PFSK-1 (cell line): ENCODE measurements around the gene GLIS1.

Experiments
- FOXP2 ChIP-seq: optimal IDR thresholded peaks from 2 replicates; pipeline ENCODE3; 2011; ENCODE audit warnings: borderline replicate concordance, control low read depth, inconsistent platforms; ENCODE audit not compliant: insufficient read depth; ENCODE audit errors: extremely low read length, extremely low read depth
- POLR2AphosphoS5 ChIP-seq: IDR thresholded peaks from 2 replicates; pipeline ENCODE4 v1.6.1; 2012; ENCODE audit warnings: low read depth, mild to moderate bottlenecking, control low read depth, low read length, moderate library complexity
- REST ChIP-seq, 2 experiments: IDR thresholded peaks; 2 replicates each; pipeline versions ENCODE4 v1.6.1 to v1.8.0; 2011 to 2012; ENCODE audit warnings: low read depth in 2 of 2, low read length in 2 of 2, control low read depth in 1 of 2, inconsistent platforms in 1 of 2, mild to moderate bottlenecking in 1 of 2, moderate library complexity in 1 of 2; ENCODE audit not compliant: insufficient read depth in 1 of 2
- SIN3A ChIP-seq: IDR thresholded peaks from 2 replicates; pipeline ENCODE4 v1.6.1; 2012; ENCODE audit warnings: mild to moderate bottlenecking, low read length, moderate library complexity, borderline replicate concordance; ENCODE audit not compliant: insufficient read depth
- TAF1 ChIP-seq: IDR thresholded peaks from 2 replicates; pipeline ENCODE4 v1.6.1; 2012; ENCODE audit warnings: low read length, control low read depth, borderline replicate concordance; ENCODE audit not compliant: insufficient read depth

GLIS1 gene

GRCh38 chr1:53550201-53550741, 188.7 kb downstream of the GLIS1 start:
- TF ChIP-seq TAF1, result no peak
- TF ChIP-seq REST (IDR thresholded peaks at IDR 0.05; ENCODE audit: insufficient read depth in 1 of 2, low read depth in 2 of 2, low read length in 2 of 2), result no peak

GRCh38 chr1:53549781-53550180, 189.2 kb downstream of the GLIS1 start:
- no peak for TF ChIP-seq SIN3A
- TF ChIP-seq FOXP2, result no peak
- no peak for TF ChIP-seq POLR2AphosphoS5
- no peak for TF ChIP-seq REST (IDR thresholded peaks at IDR 0.05; ENCODE audit: insufficient read depth in 1 of 2, low read depth in 2 of 2, low read length in 2 of 2)
- no peak for TF ChIP-seq TAF1

- no peak for TF ChIP-seq FOXP2
- TF ChIP-seq REST (IDR thresholded peaks at IDR 0.05; ENCODE audit: insufficient read depth in 1 of 2, low read depth in 2 of 2, low read length in 2 of 2), result no peak
- no peak for TF ChIP-seq POLR2AphosphoS5
- TF ChIP-seq SIN3A, result no peak
- no peak for TF ChIP-seq TAF1
Observed at GRCh38 chr1:53549287-53549686, 189.7 kb downstream of the GLIS1 start.

GRCh38 chr1:53548031-53548491, 190.9 kb downstream of the GLIS1 start:
- no peak for TF ChIP-seq FOXP2
- peak; percentile 44 to 78; a peak in 2 of 4 replicates for TF ChIP-seq REST (IDR thresholded peaks at IDR 0.05; ENCODE audit: insufficient read depth in 1 of 2, low read depth in 2 of 2, low read length in 2 of 2)

- TF ChIP-seq FOXP2 (no peak), TAF1 (no peak), REST (IDR thresholded peaks at IDR 0.05; ENCODE audit: insufficient read depth in 1 of 2, low read depth in 2 of 2, low read length in 2 of 2) (no peak), POLR2AphosphoS5 (no peak), SIN3A (no peak)
Observed at GRCh38 chr1:53547231-53547790, 191.7 kb downstream of the GLIS1 start.
